H54 (cell line): ENCODE measurements around the gene TRPM3.

Experiments used
- DNase-seq: peaks from one replicate; pipeline ENCODE4 v3.0.0; 2011; ENCODE audit warnings: low spot score, mixed read lengths; ENCODE audit not compliant: insufficient read length
- FAIRE-seq: peaks from 3 replicates; lab custom pipeline; 2011; peaks lifted over from hg19 to GRCh38; lab: Jason Lieb, UNC
- POLR2A ChIP-seq: IDR thresholded peaks from 2 replicates; pipeline ENCODE4 v1.6.1; 2011; ENCODE audit warnings: low read depth, mild to moderate bottlenecking, low read length

Gene TRPM3

GRCh38 chr9:70577671-70578070 lies 543.8 kb downstream of the TRPM3 start:
- DNase-seq (no peak), FAIRE-seq (no peak)
- TF ChIP-seq POLR2A: no peak

GRCh38 chr9:70576116-70576515 lies 545.3 kb downstream of the TRPM3 start:
- no peak for FAIRE-seq

GRCh38 chr9:70574151-70574837 lies 547.1 kb downstream of the TRPM3 start:
- no peak for TF ChIP-seq POLR2A
- FAIRE-seq (no peak), DNase-seq (no peak)

More at GRCh38 chr9:70576116-70576515, 545.3 kb downstream of the TRPM3 start:
- no peak for TF ChIP-seq POLR2A
- no peak for DNase-seq

GRCh38 chr9:70573308-70573707 lies 548.1 kb downstream of the TRPM3 start:
- FAIRE-seq: no peak
- no peak for DNase-seq
- TF ChIP-seq POLR2A: no peak

GRCh38 chr9:70571258-70571657 lies 550.2 kb downstream of the TRPM3 start:
- DNase-seq: no peak
- no peak for FAIRE-seq
- no peak for TF ChIP-seq POLR2A

GRCh38 chr9:70569791-70570190 lies 551.6 kb downstream of the TRPM3 start:
- FAIRE-seq (no peak), DNase-seq (no peak)
- TF ChIP-seq POLR2A: no peak

GRCh38 chr9:70569070-70569772 lies 552.2 kb downstream of the TRPM3 start:
- DNase-seq: no peak
- no peak for TF ChIP-seq POLR2A
- no peak for FAIRE-seq

GRCh38 chr9:70567511-70567910 lies 553.9 kb downstream of the TRPM3 start:
- TF ChIP-seq POLR2A: no peak
- no peak for FAIRE-seq
- no peak for DNase-seq

GRCh38 chr9:70566751-70567150 lies 554.7 kb downstream of the TRPM3 start:
- no peak for FAIRE-seq
- TF ChIP-seq POLR2A: no peak
- DNase-seq: no peak

- FAIRE-seq: no peak
- no peak for DNase-seq
- TF ChIP-seq POLR2A: no peak
These were observed 555.4 kb downstream of the TRPM3 start for GRCh38 chr9:70566066-70566465.

- no peak for DNase-seq
These were observed 556.7 kb downstream of the TRPM3 start for GRCh38 chr9:70564468-70565335.

GRCh38 chr9:70563431-70564204 lies 557.8 kb downstream of the TRPM3 start:
- FAIRE-seq (no peak), DNase-seq (no peak)
- TF ChIP-seq POLR2A: no peak

More at GRCh38 chr9:70564468-70565335, 556.7 kb downstream of the TRPM3 start:
- no peak for TF ChIP-seq POLR2A
- FAIRE-seq: no peak

GRCh38 chr9:70563010-70563409 lies 558.4 kb downstream of the TRPM3 start:
- FAIRE-seq: no peak

More at GRCh38 chr9:70563010-70563409, 558.4 kb downstream of the TRPM3 start:
- no peak for DNase-seq
- no peak for TF ChIP-seq POLR2A
